Measurements from ENCODE around the gene WDR37.

WDR37 gene

DNA sequence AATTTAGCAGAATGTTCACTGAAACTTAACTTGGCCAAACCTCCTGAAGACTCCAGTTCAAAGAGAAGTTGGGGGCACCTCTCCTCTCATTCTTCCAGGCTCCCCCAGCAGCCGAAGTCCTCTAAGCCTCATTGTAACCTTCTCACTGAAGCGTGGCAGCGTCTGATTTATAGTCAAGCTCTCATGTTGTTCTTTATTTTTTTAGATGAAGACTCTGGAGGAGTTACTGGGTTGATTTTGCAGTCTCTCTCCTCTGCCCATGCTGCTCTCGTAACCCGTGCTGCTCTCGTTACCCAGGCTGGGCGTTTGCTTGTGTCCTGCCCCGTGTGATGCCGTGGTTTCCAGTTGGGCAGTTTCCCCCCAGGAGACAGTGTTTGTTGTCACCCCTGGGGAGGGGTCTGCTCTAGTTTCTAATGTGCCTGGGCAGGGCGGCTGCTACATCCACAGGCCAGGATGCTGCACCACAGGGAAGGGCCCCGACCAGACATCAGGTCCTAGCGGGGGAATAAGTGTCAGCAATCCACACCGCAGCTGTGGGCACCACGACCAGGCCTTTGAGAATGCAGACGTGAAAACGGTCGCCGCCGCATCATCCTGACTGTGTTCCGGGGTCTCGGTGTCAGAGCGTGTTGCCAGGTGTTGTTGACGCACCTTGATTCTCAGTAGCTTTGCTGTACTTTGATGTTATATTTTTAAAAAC lies 65.2 kb downstream of the WDR37 start:
- Histone ChIP-seq H2BK5ac (ENCODE audit: low read depth, low read length, poor library complexity, severe bottlenecking) (no peak overlapping the region), H3K4me1 (ENCODE audit: control insufficient read depth, insufficient read depth, low read depth, low read length) (peaks cover 7% of the 10 kb centered on the region), H2AFZ (ENCODE audit: low read depth, low read length) (no peak overlapping the region), H3K14ac (ENCODE audit: low read length in 2 of 2) (no peak overlapping the region), H3K18ac (ENCODE audit: low read depth in 1 of 2, low read length in 2 of 2) (no peak overlapping the region), H3K4me3 (ENCODE audit: insufficient read depth in 1 of 2, low read depth in 1 of 2, low read length in 2 of 2) (no peak overlapping the region), H3K27ac (ENCODE audit: low read length, poor library complexity, severe bottlenecking) (no peak overlapping the region), H2BK15ac (ENCODE audit: low read depth, poor library complexity, severe bottlenecking) (no peak overlapping the region), H3K9ac (ENCODE audit: low read length) (no peak overlapping the region), H2BK120ac (ENCODE audit: low read depth, low read length) (no peak overlapping the region), H3K4ac (ENCODE audit: low read depth in 1 of 2, low read length in 2 of 2) (no peak overlapping the region), H4K91ac (ENCODE audit: low read length) (no peak overlapping the region), H4K8ac (ENCODE audit: low read length) (no peak overlapping the region), H3K27me3 (ENCODE audit: control insufficient read depth in 1 of 2, insufficient read depth in 1 of 2, low read length in 2 of 2) (no peaks in the 10 kb centered on the region), H2BK12ac (ENCODE audit: low read length in 2 of 2) (no peak overlapping the region), H2AK5ac (ENCODE audit: low read length, severe bottlenecking) (no peak overlapping the region), H3K23ac (ENCODE audit: low read length in 2 of 2) (no peak overlapping the region), H3K4me2 (ENCODE audit: low read length, poor library complexity, severe bottlenecking) (no peak overlapping the region), H3K36me3 (ENCODE audit: control insufficient read depth in 1 of 2, insufficient read depth in 2 of 2, low read depth in 1 of 2, low read length in 2 of 2) (peaks cover 75 to 92% of the 10 kb centered on the region in 2 experiments), H3K79me1 (replicated peaks; ENCODE audit: low read length, poor library complexity, severe bottlenecking) (peaks cover 30% of the 10 kb centered on the region), H3K9me3 (ENCODE audit: control insufficient read depth, low read length) (no peaks in the 10 kb centered on the region)
- 97% methylated on average over 22 of the region's 23 CpGs for WGBS
- no peak for DNase-seq

DNA sequence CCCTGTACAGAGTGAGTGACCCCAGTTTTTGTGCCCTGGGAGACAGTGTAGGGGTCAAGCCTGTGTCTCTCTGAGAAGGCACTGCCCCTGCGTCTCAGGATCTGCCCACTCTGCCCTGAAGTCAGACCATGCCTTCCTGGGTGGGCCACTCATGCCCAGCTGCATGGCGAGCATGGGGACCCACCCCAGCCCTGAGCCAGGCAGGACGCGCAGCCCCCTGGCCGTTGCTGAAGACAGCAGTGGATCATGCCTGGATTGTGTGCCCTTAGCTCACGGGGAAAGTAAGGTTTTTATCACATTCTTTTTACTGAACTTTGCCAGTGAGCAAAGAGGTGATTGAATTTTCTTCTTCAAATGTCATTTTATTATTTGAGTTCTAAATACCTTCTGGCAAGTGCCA lies 66.2 kb downstream of the WDR37 start:
- Histone ChIP-seq H3K9me3 (ENCODE audit: control insufficient read depth, low read length) (no peaks in the 10 kb centered on the region), H3K79me1 (replicated peaks; ENCODE audit: low read length, poor library complexity, severe bottlenecking) (peaks cover 33% of the 10 kb centered on the region), H2BK5ac (ENCODE audit: low read depth, low read length, poor library complexity, severe bottlenecking) (no peak overlapping the region), H3K27ac (ENCODE audit: low read length, poor library complexity, severe bottlenecking) (no peak overlapping the region), H3K18ac (ENCODE audit: low read depth in 1 of 2, low read length in 2 of 2) (no peak overlapping the region), H3K36me3 (ENCODE audit: control insufficient read depth in 1 of 2, insufficient read depth in 2 of 2, low read depth in 1 of 2, low read length in 2 of 2) (peaks cover 69 to 92% of the 10 kb centered on the region in 2 experiments), H3K4ac (ENCODE audit: low read depth in 1 of 2, low read length in 2 of 2) (no peak overlapping the region), H3K4me3 (ENCODE audit: insufficient read depth in 1 of 2, low read depth in 1 of 2, low read length in 2 of 2) (peak overlapping the region in 1 of 2 experiments; percentile 36), H3K4me2 (ENCODE audit: low read length, poor library complexity, severe bottlenecking) (no peak overlapping the region), H3K27me3 (ENCODE audit: control insufficient read depth in 1 of 2, insufficient read depth in 1 of 2, low read length in 2 of 2) (no peaks in the 10 kb centered on the region), H3K14ac (ENCODE audit: low read length in 2 of 2) (peak overlapping the region in 1 of 2 experiments; percentile 87), H2BK120ac (ENCODE audit: low read depth, low read length) (no peak overlapping the region), H4K8ac (ENCODE audit: low read length) (peak overlapping the region; percentile 85), H2BK12ac (ENCODE audit: low read length in 2 of 2) (no peak overlapping the region), H2AK5ac (ENCODE audit: low read length, severe bottlenecking) (no peak overlapping the region), H3K4me1 (ENCODE audit: control insufficient read depth, insufficient read depth, low read depth, low read length) (peaks cover 7% of the 10 kb centered on the region), H2BK15ac (ENCODE audit: low read depth, poor library complexity, severe bottlenecking) (no peak overlapping the region), H2AFZ (ENCODE audit: low read depth, low read length) (no peak overlapping the region), H4K91ac (ENCODE audit: low read length) (peak overlapping the region; percentile 67), H3K23ac (ENCODE audit: low read length in 2 of 2) (no peak overlapping the region), H3K9ac (ENCODE audit: low read length) (no peak overlapping the region)
- DNase-seq: no peak
- WGBS: 95% methylated on average over 5 of the region's 6 CpGs

DNA sequence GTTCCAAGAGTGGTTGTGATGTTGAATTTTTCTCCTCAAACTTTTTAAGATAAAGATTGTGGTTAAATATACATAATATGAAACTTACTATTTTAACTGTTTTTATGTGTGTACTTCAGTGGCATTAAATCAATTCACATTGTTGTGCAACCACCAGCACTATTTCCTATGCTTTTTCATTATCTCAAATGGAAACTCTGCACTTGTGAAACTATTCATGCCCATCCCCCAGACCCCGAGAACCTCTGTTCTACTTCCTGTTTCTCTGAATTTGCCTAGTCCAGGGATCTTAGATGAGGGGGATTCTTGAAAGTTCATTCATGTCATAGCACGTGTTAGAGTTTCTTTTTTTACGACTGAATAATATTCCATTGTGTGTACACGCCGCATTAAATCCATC lies 67.0 kb downstream of the WDR37 start:
- peaks cover 7% of the 10 kb centered on the region for H3K4me1 ChIP-seq (ENCODE audit: control insufficient read depth, insufficient read depth, low read depth, low read length)
- peaks cover 68 to 95% of the 10 kb centered on the region in 2 experiments for H3K36me3 ChIP-seq (ENCODE audit: control insufficient read depth in 1 of 2, insufficient read depth in 2 of 2, low read depth in 1 of 2, low read length in 2 of 2)
- WGBS: 91% methylated on average over 5 of the region's 5 CpGs

GRCh38 chr10:1123972-1124371 lies 67.8 kb downstream of the WDR37 start:
- WGBS: 97% methylated on average over 12 of the region's 12 CpGs
- H2BK5ac ChIP-seq (ENCODE audit: low read depth, low read length, poor library complexity, severe bottlenecking): no peak overlapping the region

More for the DNA sequence above, 67.0 kb downstream of the WDR37 start:
- Histone ChIP-seq H2BK120ac (ENCODE audit: low read depth, low read length) (no peak overlapping the region), H4K91ac (ENCODE audit: low read length) (no peak overlapping the region), H3K9ac (ENCODE audit: low read length) (no peak overlapping the region), H4K8ac (ENCODE audit: low read length) (no peak overlapping the region), H3K27ac (ENCODE audit: low read length, poor library complexity, severe bottlenecking) (no peak overlapping the region), H3K14ac (ENCODE audit: low read length in 2 of 2) (no peak overlapping the region), H3K4ac (ENCODE audit: low read depth in 1 of 2, low read length in 2 of 2) (no peak overlapping the region), H3K23ac (ENCODE audit: low read length in 2 of 2) (no peak overlapping the region), H3K18ac (ENCODE audit: low read depth in 1 of 2, low read length in 2 of 2) (no peak overlapping the region), H3K9me3 (ENCODE audit: control insufficient read depth, low read length) (no peaks in the 10 kb centered on the region), H2BK15ac (ENCODE audit: low read depth, poor library complexity, severe bottlenecking) (no peak overlapping the region), H2BK12ac (ENCODE audit: low read length in 2 of 2) (no peak overlapping the region), H2AFZ (ENCODE audit: low read depth, low read length) (no peak overlapping the region), H2AK5ac (ENCODE audit: low read length, severe bottlenecking) (no peak overlapping the region), H3K79me1 (replicated peaks; ENCODE audit: low read length, poor library complexity, severe bottlenecking) (peaks cover 35% of the 10 kb centered on the region), H2BK5ac (ENCODE audit: low read depth, low read length, poor library complexity, severe bottlenecking) (no peak overlapping the region), H3K4me2 (ENCODE audit: low read length, poor library complexity, severe bottlenecking) (no peak overlapping the region), H3K4me3 (ENCODE audit: insufficient read depth in 1 of 2, low read depth in 1 of 2, low read length in 2 of 2) (no peak overlapping the region), H3K27me3 (ENCODE audit: control insufficient read depth in 1 of 2, insufficient read depth in 1 of 2, low read length in 2 of 2) (no peaks in the 10 kb centered on the region)
- peak; percentile 68 for DNase-seq

More at GRCh38 chr10:1123972-1124371, 67.8 kb downstream of the WDR37 start:
- Histone ChIP-seq H3K18ac (ENCODE audit: low read depth in 1 of 2, low read length in 2 of 2) (no peak overlapping the region), H3K4me3 (ENCODE audit: insufficient read depth in 1 of 2, low read depth in 1 of 2, low read length in 2 of 2) (no peak overlapping the region), H2BK12ac (ENCODE audit: low read length in 2 of 2) (no peak overlapping the region), H2AFZ (ENCODE audit: low read depth, low read length) (no peak overlapping the region), H3K4ac (ENCODE audit: low read depth in 1 of 2, low read length in 2 of 2) (no peak overlapping the region), H3K9ac (ENCODE audit: low read length) (no peak overlapping the region), H4K91ac (ENCODE audit: low read length) (no peak overlapping the region), H3K27ac (ENCODE audit: low read length, poor library complexity, severe bottlenecking) (no peak overlapping the region), H3K4me1 (ENCODE audit: control insufficient read depth, insufficient read depth, low read depth, low read length) (peaks cover 7% of the 10 kb centered on the region), H3K9me3 (ENCODE audit: control insufficient read depth, low read length) (no peaks in the 10 kb centered on the region), H2BK120ac (ENCODE audit: low read depth, low read length) (no peak overlapping the region), H3K4me2 (ENCODE audit: low read length, poor library complexity, severe bottlenecking) (no peak overlapping the region), H4K8ac (ENCODE audit: low read length) (no peak overlapping the region), H3K79me1 (replicated peaks; ENCODE audit: low read length, poor library complexity, severe bottlenecking) (peaks cover 39% of the 10 kb centered on the region), H3K36me3 (ENCODE audit: control insufficient read depth in 1 of 2, insufficient read depth in 2 of 2, low read depth in 1 of 2, low read length in 2 of 2) (peaks cover 67 to 96% of the 10 kb centered on the region in 2 experiments), H2AK5ac (ENCODE audit: low read length, severe bottlenecking) (no peak overlapping the region), H3K27me3 (ENCODE audit: control insufficient read depth in 1 of 2, insufficient read depth in 1 of 2, low read length in 2 of 2) (no peaks in the 10 kb centered on the region), H2BK15ac (ENCODE audit: low read depth, poor library complexity, severe bottlenecking) (no peak overlapping the region), H3K14ac (ENCODE audit: low read length in 2 of 2) (no peak overlapping the region), H3K23ac (ENCODE audit: low read length in 2 of 2) (no peak overlapping the region)
- no peak for DNase-seq

Measured in mesenchymal stem cell (in vitro differentiated cells and primary cell).